Spleen (tissue), 7 donors: ENCODE results near the gene SELENOP.

Experiments
- POLR2A ChIP-seq, 3 donors: fragments of 450-650 bp; IDR thresholded peaks; one replicate each; pipeline ENCODE4 v1.5.1; 2017; ENCODE audit warnings: antibody characterized with exemption in 3 of 3, mild to moderate bottlenecking in 1 of 3
- POLR2AphosphoS5 ChIP-seq, 3 donors: sonication (generic); formaldehyde crosslinking; IDR thresholded peaks; one replicate each; pipeline ENCODE4 v1.5.1; 2017; ENCODE audit warnings: antibody characterized with exemption in 3 of 3
- TF ChIP-seq, protein P1 (sequence below), 11 experiments: fragments of 200-600 bp in 7 of 11; fragments of 450-650 bp in 4 of 11; sonication (generic) in 4 of 11; IDR thresholded peaks in 8 of 11; conservative IDR thresholded peaks in 3 of 11; 1 replicate in 7 of 11; 2 replicates in 4 of 11; pipeline versions ENCODE4 v1.4.0 to v1.8.0; 2016 to 2021; ENCODE audit warnings: antibody characterized with exemption in 11 of 11, inconsistent platforms in 4 of 11, mild to moderate bottlenecking in 1 of 11
- donor health status: DM: no; HTN: no; CAD: no; lungs with moderate emphysema.
- donor health status: DM: no; HTN: no; CAD: no.
- donor health status: DM: no; HTN: no; CAD: no.

DNA sequence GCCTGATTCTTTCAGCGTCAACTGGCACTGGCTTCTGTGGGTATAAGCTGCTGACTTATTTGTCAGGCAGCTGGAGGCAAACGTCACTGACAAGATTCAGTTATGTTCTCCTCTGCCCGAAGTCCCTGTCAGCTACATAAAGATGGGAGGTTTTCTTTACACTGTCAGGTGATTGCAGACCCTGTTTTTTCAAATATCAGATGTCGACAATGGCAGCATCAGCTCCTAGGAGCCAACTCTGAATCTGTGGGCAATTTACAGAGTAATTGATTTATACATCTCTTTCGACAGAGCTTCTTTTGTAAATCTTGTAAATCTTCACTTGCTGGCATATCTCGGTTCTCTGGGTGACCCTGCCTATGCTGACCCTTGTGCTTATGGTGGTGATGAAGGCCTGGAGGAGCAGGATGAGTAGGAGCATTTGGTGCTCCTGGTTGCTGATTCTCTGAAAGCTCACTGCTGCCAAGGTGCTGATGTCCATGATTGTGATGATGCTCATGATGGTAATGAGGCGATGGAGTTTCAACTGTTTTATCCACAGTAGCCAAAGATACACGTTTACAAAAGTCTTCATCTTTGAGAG lies 10.9 kb downstream of the SELENOP start:
- TF ChIP-seq POLR2A (IDR thresholded peaks at IDR 0.05) (no peak), POLR2AphosphoS5 (IDR thresholded peaks at IDR 0.05) (peak in 1 of 3 donors; percentile 78)
- TF ChIP-seq, protein P1, sequence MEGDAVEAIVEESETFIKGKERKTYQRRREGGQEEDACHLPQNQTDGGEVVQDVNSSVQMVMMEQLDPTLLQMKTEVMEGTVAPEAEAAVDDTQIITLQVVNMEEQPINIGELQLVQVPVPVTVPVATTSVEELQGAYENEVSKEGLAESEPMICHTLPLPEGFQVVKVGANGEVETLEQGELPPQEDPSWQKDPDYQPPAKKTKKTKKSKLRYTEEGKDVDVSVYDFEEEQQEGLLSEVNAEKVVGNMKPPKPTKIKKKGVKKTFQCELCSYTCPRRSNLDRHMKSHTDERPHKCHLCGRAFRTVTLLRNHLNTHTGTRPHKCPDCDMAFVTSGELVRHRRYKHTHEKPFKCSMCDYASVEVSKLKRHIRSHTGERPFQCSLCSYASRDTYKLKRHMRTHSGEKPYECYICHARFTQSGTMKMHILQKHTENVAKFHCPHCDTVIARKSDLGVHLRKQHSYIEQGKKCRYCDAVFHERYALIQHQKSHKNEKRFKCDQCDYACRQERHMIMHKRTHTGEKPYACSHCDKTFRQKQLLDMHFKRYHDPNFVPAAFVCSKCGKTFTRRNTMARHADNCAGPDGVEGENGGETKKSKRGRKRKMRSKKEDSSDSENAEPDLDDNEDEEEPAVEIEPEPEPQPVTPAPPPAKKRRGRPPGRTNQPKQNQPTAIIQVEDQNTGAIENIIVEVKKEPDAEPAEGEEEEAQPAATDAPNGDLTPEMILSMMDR (IDR thresholded peaks at IDR 0.05 in 8 of 11, conservative IDR thresholded peaks at IDR 0.05 in 3 of 11) = no peak
